ENCODE data around the gene TMED6.

The TMED6 gene

GRCh38 chr16:69349536-69349935 lies 2.0 kb downstream of the TMED6 start:
- TF ChIP-seq CTCF (IDR thresholded peaks at IDR 0.05) = no peak

GRCh38 chr16:69348222-69348621 lies 3.4 kb downstream of the TMED6 start:
- TF ChIP-seq CTCF (IDR thresholded peaks at IDR 0.05) = no peak

GRCh38 chr16:69346683-69347082 lies 4.9 kb downstream of the TMED6 start:
- no peak for TF ChIP-seq CTCF (IDR thresholded peaks at IDR 0.05)

GRCh38 chr16:69345923-69346322 lies 5.7 kb downstream of the TMED6 start:
- TF ChIP-seq CTCF (IDR thresholded peaks at IDR 0.05) = no peak

GRCh38 chr16:69344171-69344570 lies 7.4 kb downstream of the TMED6 start:
- TF ChIP-seq CTCF (IDR thresholded peaks at IDR 0.05) = no peak

GRCh38 chr16:69340095-69340644 lies 11.4 kb downstream of the TMED6 start:
- no peak for TF ChIP-seq CTCF (IDR thresholded peaks at IDR 0.05)

GRCh38 chr16:69339289-69340094 lies 12.1 kb downstream of the TMED6 start, which contains the start of the genes COG8 and NIP7:
Gene COG8, minus strand, starts transcription at chr16:69339564. Its CDS starts 12 bp downstream, at chr16:69339552.
Gene NIP7, plus strand, starts transcription at chr16:69339772. Its CDS starts 58 bp downstream, at chr16:69339830.
- peak; percentile 73 for TF ChIP-seq CTCF (IDR thresholded peaks at IDR 0.05)

All from LNCAP (cell line).